ENCODE measurements around the gene NRXN3.

The NRXN3 gene

GRCh38 chr14:79050787-79051727 lies 880.9 kb downstream of the NRXN3 start:
- no peak for DNase-seq (ENCODE audit: low read depth in 1 of 2, low spot score in 1 of 2)

- no peak for DNase-seq (ENCODE audit: low read depth in 1 of 2, low spot score in 1 of 2)
These were observed 881.6 kb downstream of the NRXN3 start for GRCh38 chr14:79051742-79052141.

GRCh38 chr14:79056879-79057278 lies 886.7 kb downstream of the NRXN3 start:
- no peak for DNase-seq (ENCODE audit: low read depth in 1 of 2, low spot score in 1 of 2)

GRCh38 chr14:79057333-79057732 lies 887.2 kb downstream of the NRXN3 start:
- no peak for DNase-seq (ENCODE audit: low read depth in 1 of 2, low spot score in 1 of 2)

- DNase-seq (ENCODE audit: low read depth in 1 of 2, low spot score in 1 of 2) = no peak
These were observed 892.1 kb downstream of the NRXN3 start for GRCh38 chr14:79062226-79062625.

GRCh38 chr14:79064214-79064613 lies 894.0 kb downstream of the NRXN3 start:
- DNase-seq (ENCODE audit: low read depth in 1 of 2, low spot score in 1 of 2) = no peak

- no peak for DNase-seq (ENCODE audit: low read depth in 1 of 2, low spot score in 1 of 2)
These were observed 904.3 kb downstream of the NRXN3 start for GRCh38 chr14:79074510-79074909.

- no peak for DNase-seq (ENCODE audit: low read depth in 1 of 2, low spot score in 1 of 2)
These were observed 906.3 kb downstream of the NRXN3 start for GRCh38 chr14:79076428-79076827.

GRCh38 chr14:79077096-79077495 lies 906.9 kb downstream of the NRXN3 start:
- no peak for DNase-seq (ENCODE audit: low read depth in 1 of 2, low spot score in 1 of 2)

- DNase-seq (ENCODE audit: low read depth in 1 of 2, low spot score in 1 of 2) = no peak
These were observed 909.9 kb downstream of the NRXN3 start for GRCh38 chr14:79080040-79080439.

GRCh38 chr14:79082883-79083282 lies 912.7 kb downstream of the NRXN3 start:
- no peak for DNase-seq (ENCODE audit: low read depth in 1 of 2, low spot score in 1 of 2)

- DNase-seq (ENCODE audit: low read depth in 1 of 2, low spot score in 1 of 2) = no peak
These were observed 913.2 kb downstream of the NRXN3 start for GRCh38 chr14:79083356-79083755.

- no peak for DNase-seq (ENCODE audit: low read depth in 1 of 2, low spot score in 1 of 2)
These were observed 914.7 kb downstream of the NRXN3 start for GRCh38 chr14:79084861-79085260.

- no peak for DNase-seq (ENCODE audit: low read depth in 1 of 2, low spot score in 1 of 2)
These were observed 919.4 kb downstream of the NRXN3 start for GRCh38 chr14:79089576-79089975.

- no peak for DNase-seq (ENCODE audit: low read depth in 1 of 2, low spot score in 1 of 2)
These were observed 920.5 kb downstream of the NRXN3 start for GRCh38 chr14:79090641-79091180.

- DNase-seq (ENCODE audit: low read depth in 1 of 2, low spot score in 1 of 2) = no peak
These were observed 921.3 kb downstream of the NRXN3 start for GRCh38 chr14:79091381-79091963.

GRCh38 chr14:79093531-79093930 lies 923.4 kb downstream of the NRXN3 start:
- DNase-seq (ENCODE audit: low read depth in 1 of 2, low spot score in 1 of 2) = no peak

- no peak for DNase-seq (ENCODE audit: low read depth in 1 of 2, low spot score in 1 of 2)
These were observed 924.8 kb downstream of the NRXN3 start for GRCh38 chr14:79094951-79095350.

- no peak for DNase-seq (ENCODE audit: low read depth in 1 of 2, low spot score in 1 of 2)
These were observed 926.6 kb downstream of the NRXN3 start for GRCh38 chr14:79096811-79097210.

- no peak for DNase-seq (ENCODE audit: low read depth in 1 of 2, low spot score in 1 of 2)
These were observed 928.2 kb downstream of the NRXN3 start for GRCh38 chr14:79098324-79098723.

GRCh38 chr14:79100578-79100977 lies 930.4 kb downstream of the NRXN3 start:
- no peak for DNase-seq (ENCODE audit: low read depth in 1 of 2, low spot score in 1 of 2)

GRCh38 chr14:79101388-79101787 lies 931.2 kb downstream of the NRXN3 start:
- DNase-seq (ENCODE audit: low read depth in 1 of 2, low spot score in 1 of 2) = no peak

Data from stimulated activated CD4-positive, alpha-beta T cell treated with anti-CD3 and anti-CD28 coated beads, Interleukin-15, amount 100 ng/mL, for 1 hour (primary cell).